HEK293 (cell line): ENCODE data around the gene SLC16A7.

Experiments used
- CTCF ChIA-PET: fragments of 350-600 bp; formaldehyde crosslinking; extraction: SDS; loops from one replicate; lab custom pipeline; 2021; ENCODE audit warnings: antibody characterized with exemption; lab: Yijun Ruan, JAX
- POLR2A ChIA-PET: fragments of 300-600 bp; formaldehyde crosslinking; extraction: SDS; loops from one replicate; lab custom pipeline; 2020; ENCODE audit warnings: antibody characterized with exemption, inconsistent platforms; lab: Yijun Ruan, JAX
- H3K27ac ChIP-seq: fragments of 200-500 bp; sonication (Bioruptor generic); 2 replicates; pipeline ENCODE4 v1.5.1; 2014; ENCODE audit warnings: low read depth, low read length, control low read depth, inconsistent platforms; ENCODE audit errors: extremely low read depth
- H3K36me3 ChIP-seq, 2 experiments: fragments of 200-500 bp in 1 of 2; sonication (Bioruptor generic) in 1 of 2; 1 replicate in 1 of 2; 2 replicates in 1 of 2; pipeline ENCODE4 v1.5.1; 2014 to 2017; ENCODE audit warnings: inconsistent platforms in 2 of 2, low read length in 2 of 2; ENCODE audit not compliant: control insufficient read depth in 2 of 2, insufficient read depth in 1 of 2
- H3K4me1 ChIP-seq: fragments of 200-500 bp; sonication (Bioruptor generic); 2 replicates; pipeline ENCODE4 v1.5.1; 2014; ENCODE audit warnings: mild to moderate bottlenecking, low read length, inconsistent platforms; ENCODE audit not compliant: control insufficient read depth, insufficient read depth
- H3K4me3 ChIP-seq: 2 replicates; pipeline ENCODE4 v1.5.1; 2011; ENCODE audit warnings: low read depth, mild to moderate bottlenecking, control low read depth, low read length, moderate library complexity
- H3K9me3 ChIP-seq: fragments of 200-500 bp; sonication (Bioruptor generic); 2 replicates; pipeline ENCODE4 v1.5.1; 2014; ENCODE audit warnings: low read depth, low read length, inconsistent platforms; ENCODE audit not compliant: control insufficient read depth, insufficient read depth
- GFI1B ChIP-seq: fragments of 450-650 bp; formaldehyde crosslinking; IDR thresholded peaks from 2 replicates; pipeline ENCODE4 v1.5.1; 2016; ENCODE audit warnings: missing biosample characterization, missing genetic modification characterization
- GLI4 ChIP-seq: fragments of 450-650 bp; formaldehyde crosslinking; IDR thresholded peaks from 2 replicates; pipeline ENCODE4 v1.5.1; 2016; ENCODE audit warnings: missing biosample characterization, missing genetic modification characterization
- PRDM10 ChIP-seq: fragments of 450-650 bp; formaldehyde crosslinking; IDR thresholded peaks from 2 replicates; pipeline ENCODE4 v1.5.1; 2016; ENCODE audit warnings: missing biosample characterization, missing genetic modification characterization
- PRDM2 ChIP-seq: fragments of 450-650 bp; formaldehyde crosslinking; IDR thresholded peaks from 2 replicates; pipeline ENCODE4 v1.5.1; 2016; ENCODE audit warnings: missing biosample characterization, missing genetic modification characterization, borderline replicate concordance
- TCF7L2 ChIP-seq: IDR thresholded peaks from 2 replicates; pipeline ENCODE4 v1.6.1; 2011; ENCODE audit warnings: low read depth, mild to moderate bottlenecking, inconsistent platforms, low read length, moderate library complexity, borderline replicate concordance
- ZBTB20 ChIP-seq: fragments of 450-650 bp; formaldehyde crosslinking; IDR thresholded peaks from 2 replicates; pipeline ENCODE4 v1.5.1; 2016; ENCODE audit warnings: missing biosample characterization, missing genetic modification characterization
- ZBTB26 ChIP-seq: fragments of 450-650 bp; formaldehyde crosslinking; optimal IDR thresholded peaks from 2 replicates; pipeline ENCODE3; 2016; ENCODE audit warnings: missing biosample characterization, mild to moderate bottlenecking, missing genetic modification characterization
- ZBTB8A ChIP-seq: fragments of 450-650 bp; formaldehyde crosslinking; IDR thresholded peaks from 2 replicates; pipeline ENCODE4 v1.5.1; 2016; ENCODE audit warnings: missing biosample characterization, missing genetic modification characterization
- ZNF114 ChIP-seq: fragments of 450-650 bp; formaldehyde crosslinking; IDR thresholded peaks from 2 replicates; pipeline ENCODE4 v1.5.0; 2017; ENCODE audit warnings: missing biosample characterization, missing genetic modification characterization
- ZNF239 ChIP-seq: fragments of 450-650 bp; formaldehyde crosslinking; IDR thresholded peaks from 2 replicates; pipeline ENCODE4 v1.5.1; 2016; ENCODE audit warnings: missing biosample characterization, missing genetic modification characterization
- ZNF274 ChIP-seq, 2 experiments: fragments of 200-500 bp in 1 of 2; fragments of 450-650 bp in 1 of 2; sonication (Bioruptor generic) in 1 of 2; formaldehyde crosslinking in 1 of 2; IDR thresholded peaks; 2 replicates each; pipeline versions ENCODE4 v1.5.1 to v1.6.1; 2014 to 2016; ENCODE audit warnings: borderline replicate concordance in 1 of 2, inconsistent platforms in 1 of 2, low read length in 1 of 2, missing biosample characterization in 1 of 2, missing genetic modification characterization in 1 of 2
- ZNF398 ChIP-seq: fragments of 450-650 bp; formaldehyde crosslinking; IDR thresholded peaks from 2 replicates; pipeline ENCODE4 v1.5.1; 2017; ENCODE audit warnings: missing biosample characterization, missing genetic modification characterization
- ZNF473 ChIP-seq: fragments of 450-650 bp; formaldehyde crosslinking; IDR thresholded peaks from 2 replicates; pipeline ENCODE4 v1.5.1; 2017; ENCODE audit warnings: missing biosample characterization, missing genetic modification characterization
- ZNF514 ChIP-seq: fragments of 450-650 bp; formaldehyde crosslinking; IDR thresholded peaks from 2 replicates; pipeline ENCODE4 v1.5.1; 2016; ENCODE audit warnings: missing biosample characterization, missing genetic modification characterization
- ZNF549 ChIP-seq: fragments of 450-650 bp; IDR thresholded peaks from 2 replicates; pipeline ENCODE4 v1.5.1; 2018; ENCODE audit warnings: missing biosample characterization, missing genetic modification characterization, mild to moderate bottlenecking, inconsistent platforms, moderate library complexity
- ZNF624 ChIP-seq: fragments of 450-650 bp; formaldehyde crosslinking; IDR thresholded peaks from 2 replicates; pipeline ENCODE4 v1.5.1; 2017; ENCODE audit warnings: missing biosample characterization, missing genetic modification characterization
- ZNF626 ChIP-seq: fragments of 450-650 bp; sonication (Bioruptor Pico); formaldehyde crosslinking; IDR thresholded peaks from 2 replicates; pipeline ENCODE4 v1.5.1; 2018; ENCODE audit warnings: missing biosample characterization, missing genetic modification characterization, inconsistent platforms
- ZNF629 ChIP-seq: fragments of 450-650 bp; formaldehyde crosslinking; IDR thresholded peaks from 2 replicates; pipeline ENCODE4 v1.5.1; 2017; ENCODE audit warnings: missing biosample characterization, missing genetic modification characterization
- TF ChIP-seq, protein P1 (sequence below): sonication (generic); formaldehyde crosslinking; IDR thresholded peaks from 2 replicates; pipeline ENCODE4 v1.8.1; 2022; ENCODE audit warnings: mild to moderate bottlenecking, moderate library complexity, missing genetic modification reagents

The SLC16A7 gene

GRCh38 chr12:59600171-59600570, 4.3 kb downstream of the SLC16A7 start (continued):
- no peak for TF ChIP-seq ZNF629 (tag by site-specific recombination)
- TF ChIP-seq TCF7L2: no peak
- no peak for TF ChIP-seq ZNF624 (tag by site-specific recombination)
- TF ChIP-seq GFI1B (tag by site-specific recombination): no peak
- TF ChIP-seq PRDM2 (tag by site-specific recombination): no peak
- TF ChIP-seq ZNF239 (tag by site-specific recombination): no peak
- TF ChIP-seq PRDM10 (tag by site-specific recombination): no peak

GRCh38 chr12:59603754-59604153, 7.9 kb downstream of the SLC16A7 start:
- Histone ChIP-seq H3K4me3 (no peak overlapping the region), H3K9me3 (no peaks in the 10 kb centered on the region), H3K4me1 (no peaks in the 10 kb centered on the region), H3K27ac (no peak overlapping the region), H3K36me3 (no peaks in the 10 kb centered on the region)
- ChIA-PET CTCF (interaction anchor here (1.7 kb wide), 1 partner anchor 24 kb away, joined by 3 read pairs; no protein-coding TSS in a partner anchor), POLR2A (no interaction called here)
- TF ChIP-seq ZBTB26 (tag by site-specific recombination): no peak
- no peak for TF ChIP-seq ZBTB8A (tag by site-specific recombination)
- no peak for TF ChIP-seq GLI4 (tag by site-specific recombination)
- TF ChIP-seq ZNF398 (tag by site-specific recombination): no peak
- no peak for TF ChIP-seq ZNF626 (tag by site-specific recombination)
- no peak for TF ChIP-seq ZBTB20 (tag by site-specific recombination)
- TF ChIP-seq ZNF473 (tag by site-specific recombination): no peak
- no peak for TF ChIP-seq ZNF514 (tag by site-specific recombination)
- TF ChIP-seq ZNF274 (IDR thresholded peaks at IDR 0.05; ENCODE audit: low read length): no peak
- no peak for TF ChIP-seq ZNF274 (tag by site-specific recombination; IDR thresholded peaks at IDR 0.05; ENCODE audit: borderline replicate concordance)
- TF ChIP-seq, protein P1, sequence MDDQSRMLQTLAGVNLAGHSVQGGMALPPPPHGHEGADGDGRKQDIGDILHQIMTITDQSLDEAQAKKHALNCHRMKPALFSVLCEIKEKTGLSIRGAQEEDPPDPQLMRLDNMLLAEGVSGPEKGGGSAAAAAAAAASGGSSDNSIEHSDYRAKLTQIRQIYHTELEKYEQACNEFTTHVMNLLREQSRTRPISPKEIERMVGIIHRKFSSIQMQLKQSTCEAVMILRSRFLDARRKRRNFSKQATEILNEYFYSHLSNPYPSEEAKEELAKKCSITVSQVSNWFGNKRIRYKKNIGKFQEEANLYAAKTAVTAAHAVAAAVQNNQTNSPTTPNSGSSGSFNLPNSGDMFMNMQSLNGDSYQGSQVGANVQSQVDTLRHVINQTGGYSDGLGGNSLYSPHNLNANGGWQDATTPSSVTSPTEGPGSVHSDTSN (CRISPR knock-in tag): no peak
- no peak for TF ChIP-seq ZNF549
- no peak for TF ChIP-seq ZNF114
